ENCODE results near the gene GRWD1. TPM values are rescaled to one million over a fixed set of nuclear protein-coding genes. Genes with fewer than 3 reads are reported as not detected.

The GRWD1 gene
- total and polyA plus RNA-seq, 2 of the 4 experiments (the other 2 are of a cell fraction): 22.0 to 22.5 TPM

- 0% methylated on average over 1 of the region's 3 CpGs; no CpG with 5 or more reads in 1 of the 2 experiments for WGBS, 2 experiments (ENCODE audit: extremely low coverage in 2 of 2, insufficient read length in 1 of 2)
- dilution Hi-C loops (cut with HindIII; ENCODE audit: low sequenced_read_pairs, unreplicated experiment): no loop called here
- Histone ChIP-seq H2BK15ac (ENCODE audit: low read depth, low read length) (no peak overlapping the region), H3K23ac (ENCODE audit: low read depth, low read length) (no peak overlapping the region), H3K4ac (ENCODE audit: low read depth, low read length) (no peak overlapping the region), H3K79me1 (ENCODE audit: low read depth in 1 of 2, low read length in 2 of 2) (peaks cover 7 to 24% of the 10 kb centered on the region in 2 experiments), H3K9me1 (ENCODE audit: insufficient read depth, low read length) (peaks cover 4% of the 10 kb centered on the region), H3K4me1 (ENCODE audit: control insufficient read depth, insufficient read depth, low read length) (peaks cover 8% of the 10 kb centered on the region), H2BK120ac (ENCODE audit: low read depth, low read length) (no peak overlapping the region), H2BK5ac (ENCODE audit: low read depth, low read length, poor library complexity, severe bottlenecking) (no peak overlapping the region), H3K4me2 (ENCODE audit: low read depth, low read length) (peak overlapping the region; percentile 68), H4K20me1 (ENCODE audit: insufficient read depth, low read length) (no peaks in the 10 kb centered on the region), H3K4me3 (ENCODE audit: insufficient read depth, low read depth, low read length) (peak overlapping the region; percentile 53; the same call in 1 of the 2 replicates), H3K9me3 (ENCODE audit: control insufficient read depth, insufficient read depth, low read length) (no peaks in the 10 kb centered on the region), H3K27ac (ENCODE audit: insufficient read depth, low read length) (no peak overlapping the region), H3K14ac (replicated peaks; ENCODE audit: low read depth, low read length) (no peak overlapping the region), H4K8ac (ENCODE audit: low read depth in 2 of 2, low read length in 2 of 2) (peak overlapping the region; percentile 55 to 67; a peak in 3 of 4 replicates), H2BK20ac (ENCODE audit: low read depth, low read length) (no peak overlapping the region), H3K27me3 (ENCODE audit: control insufficient read depth, insufficient read depth, low read length) (peaks cover 19% of the 10 kb centered on the region), H4K5ac (ENCODE audit: low read depth, low read length) (peak overlapping the region; percentile 88; the same call in 1 of the 2 replicates), H2AK9ac (replicated peaks; ENCODE audit: low read depth, low read length, poor library complexity) (no peak overlapping the region), H3K9ac (ENCODE audit: low read depth, low read length) (peak overlapping the region; percentile 15; the same call in 1 of the 2 replicates), H3K18ac (ENCODE audit: low read depth, low read length) (no peak overlapping the region), H2AK5ac (ENCODE audit: low read depth, low read length) (no peak overlapping the region), H3K36me3 (ENCODE audit: control insufficient read depth, insufficient read depth, low read length) (peaks cover 6% of the 10 kb centered on the region; the same call in 1 of the 2 replicates), H2AFZ (replicated peaks; ENCODE audit: low read length, poor library complexity) (peak overlapping the region; percentile 96), H3K56ac (ENCODE audit: extremely low read depth, insufficient read depth, low read length) (peak overlapping the region; percentile 27; the same call in 1 of the 2 replicates), H4K91ac (ENCODE audit: insufficient read depth, low read depth, low read length) (no peak overlapping the region)
- ChIA-PET POLR2A (ENCODE audit: unreplicated experiment) (no interaction called here), CTCF (interaction anchor here (0.7 to 1.5 kb wide), 5 partner anchors 16 to 131 kb away, joined by 3 to 4 read pairs (median 3); no protein-coding TSS in a partner anchor)
- DNase-seq (no peak), ATAC-seq (ENCODE audit: low read depth) (peak; percentile 2)
- TF ChIP-seq MXI1 (IDR thresholded peaks at IDR 0.05; ENCODE audit: borderline replicate concordance, low read depth, low read length): no peak
- TF ChIP-seq USF2 (IDR thresholded peaks at IDR 0.05; ENCODE audit: low read depth, low read length): no peak
- in situ Hi-C loops (cut with MboI; ENCODE audit: low sequenced_read_pairs): no loop called here
- no TSS peak for BruUV-seq (replicated peaks)
- intact Hi-C loops (cut with micrococcal nuclease): loop anchor here (1.0 kb wide), 2 partner anchors 54 to 125 kb away; partner anchors contain the start of gene KDELR1
Measured at GRCh38 chr19:48444936-48445200, 915 bp upstream of the GRWD1 start.
